Measurements from ENCODE around the gene POGLUT2. TPM values are rescaled to one million over a fixed set of nuclear protein-coding genes. Genes with fewer than 3 reads are reported as not detected.

Gene POGLUT2
- total RNA-seq, 1 donor from 2014 or later: 13.9 TPM

GRCh38 chr13:102825400-102825799, 26.6 kb upstream of the POGLUT2 start:
- Histone ChIP-seq H3K36me3 (ENCODE audit: control insufficient read depth, insufficient read depth, low read length) (no peaks in the 10 kb centered on the region), H3K27me3 (ENCODE audit: control insufficient read depth, insufficient read depth, low read length) (no peaks in the 10 kb centered on the region), H3K4me3 (ENCODE audit: low read depth, low read length) (no peak overlapping the region)
- no peak for TF ChIP-seq CTCF (IDR thresholded peaks at IDR 0.05; ENCODE audit: insufficient read depth, low read length, poor library complexity, severe bottlenecking)
- no peak for DNase-seq (ENCODE audit: low read depth)

- DNase-seq (ENCODE audit: low read depth): peak; percentile 75
- no peak for TF ChIP-seq CTCF (IDR thresholded peaks at IDR 0.05; ENCODE audit: insufficient read depth, low read length, poor library complexity, severe bottlenecking)
- Histone ChIP-seq H3K27me3 (ENCODE audit: control insufficient read depth, insufficient read depth, low read length) (no peaks in the 10 kb centered on the region), H3K36me3 (ENCODE audit: control insufficient read depth, insufficient read depth, low read length) (no peaks in the 10 kb centered on the region), H3K4me3 (ENCODE audit: low read depth, low read length) (no peak overlapping the region)
Measured at GRCh38 chr13:102817907-102818306, 19.1 kb upstream of the POGLUT2 start.

GRCh38 chr13:102817241-102817640, 18.5 kb upstream of the POGLUT2 start:
- no peak for TF ChIP-seq CTCF (IDR thresholded peaks at IDR 0.05; ENCODE audit: insufficient read depth, low read length, poor library complexity, severe bottlenecking)
- Histone ChIP-seq H3K27me3 (ENCODE audit: control insufficient read depth, insufficient read depth, low read length) (no peaks in the 10 kb centered on the region), H3K36me3 (ENCODE audit: control insufficient read depth, insufficient read depth, low read length) (no peaks in the 10 kb centered on the region), H3K4me3 (ENCODE audit: low read depth, low read length) (no peak overlapping the region)
- no peak for DNase-seq (ENCODE audit: low read depth)

- no peak for TF ChIP-seq CTCF (IDR thresholded peaks at IDR 0.05; ENCODE audit: insufficient read depth, low read length, poor library complexity, severe bottlenecking)
- Histone ChIP-seq H3K27me3 (ENCODE audit: control insufficient read depth, insufficient read depth, low read length) (no peaks in the 10 kb centered on the region), H3K4me3 (ENCODE audit: low read depth, low read length) (no peak overlapping the region), H3K36me3 (ENCODE audit: control insufficient read depth, insufficient read depth, low read length) (no peaks in the 10 kb centered on the region)
- DNase-seq (ENCODE audit: low read depth): no peak
Measured at GRCh38 chr13:102816708-102817107, 17.9 kb upstream of the POGLUT2 start.

- DNase-seq (ENCODE audit: low read depth): no peak
Measured at GRCh38 chr13:102815788-102816187, 17.0 kb upstream of the POGLUT2 start.

More at GRCh38 chr13:102815788-102816187, 17.0 kb upstream of the POGLUT2 start:
- Histone ChIP-seq H3K27me3 (ENCODE audit: control insufficient read depth, insufficient read depth, low read length) (no peaks in the 10 kb centered on the region), H3K36me3 (ENCODE audit: control insufficient read depth, insufficient read depth, low read length) (no peaks in the 10 kb centered on the region), H3K4me3 (ENCODE audit: low read depth, low read length) (no peak overlapping the region)
- TF ChIP-seq CTCF (IDR thresholded peaks at IDR 0.05; ENCODE audit: insufficient read depth, low read length, poor library complexity, severe bottlenecking): no peak
